KG1 (cell line): ENCODE results near the gene MCM8.
"Not testable (repeated sequence)": the region's sequence is repeated elsewhere in the genome, so short reads cannot be mapped to it uniquely, and the experiment has no call there.

ENCODE experiments used
- DNase-seq: peaks from one replicate; lab custom pipeline; 2025; lab: John Stamatoyannopoulos, UW

The MCM8 gene

GRCh38 chr20:6007094-6007528 is 56.7 kb downstream of the MCM8 start:
- no peak for DNase-seq

GRCh38 chr20:6007529-6008103 is 57.2 kb downstream of the MCM8 start:
- DNase-seq: no peak

- DNase-seq: peak; percentile 10
These were observed 57.8 kb downstream of the MCM8 start for GRCh38 chr20:6008254-6008653.

- DNase-seq: no peak
These were observed 61.7 kb downstream of the MCM8 start for GRCh38 chr20:6012179-6012578.

GRCh38 chr20:6014017-6014416 is 63.6 kb downstream of the MCM8 start:
- no peak for DNase-seq

- DNase-seq: no peak
These were observed 64.5 kb downstream of the MCM8 start for GRCh38 chr20:6014957-6015356.

GRCh38 chr20:6017467-6017866 is 67.0 kb downstream of the MCM8 start:
- no peak for DNase-seq

GRCh38 chr20:6017880-6018279 is 67.4 kb downstream of the MCM8 start:
- DNase-seq: no peak

GRCh38 chr20:6024768-6025167 is 74.3 kb downstream of the MCM8 start:
- DNase-seq: no peak

GRCh38 chr20:6026051-6026450 is 75.6 kb downstream of the MCM8 start:
- no peak for DNase-seq

GRCh38 chr20:6028818-6029217 is 78.4 kb downstream of the MCM8 start:
- no peak for DNase-seq

- DNase-seq: no peak
These were observed 79.1 kb downstream of the MCM8 start for GRCh38 chr20:6029538-6029937.

GRCh38 chr20:6030453-6031080 is 80.1 kb downstream of the MCM8 start:
- DNase-seq: no peak

- not testable (repeated sequence) for DNase-seq
These were observed 82.5 kb downstream of the MCM8 start for GRCh38 chr20:6032907-6033306.

- DNase-seq: peak; percentile 32
These were observed 83.9 kb downstream of the MCM8 start for GRCh38 chr20:6034134-6034969.

GRCh38 chr20:6036213-6036612 is 85.8 kb downstream of the MCM8 start:
- DNase-seq: no peak

GRCh38 chr20:6037082-6037481 is 86.6 kb downstream of the MCM8 start:
- no peak for DNase-seq

- DNase-seq: no peak
These were observed 87.8 kb downstream of the MCM8 start for GRCh38 chr20:6038256-6038655.

- DNase-seq: no peak
These were observed 89.3 kb downstream of the MCM8 start for GRCh38 chr20:6039766-6040165.

- no peak for DNase-seq
These were observed 90.1 kb downstream of the MCM8 start for GRCh38 chr20:6040540-6040939.

- no peak for DNase-seq
These were observed 90.7 kb downstream of the MCM8 start for GRCh38 chr20:6040958-6041807.

- DNase-seq: no peak
These were observed 91.4 kb downstream of the MCM8 start for GRCh38 chr20:6041808-6042265.
